Cortex of kidney (tissue), 1 donor: ENCODE measurements around the gene KRTAP2-1.
"Not testable (repeated sequence)": the region's sequence is repeated elsewhere in the genome, so short reads cannot be mapped to it uniquely, and the experiment has no call there.

Experiments used
- DNase-seq: peaks from one replicate; lab custom pipeline; 2025; lab: John Stamatoyannopoulos, UW

The KRTAP2-1 gene

DNA sequence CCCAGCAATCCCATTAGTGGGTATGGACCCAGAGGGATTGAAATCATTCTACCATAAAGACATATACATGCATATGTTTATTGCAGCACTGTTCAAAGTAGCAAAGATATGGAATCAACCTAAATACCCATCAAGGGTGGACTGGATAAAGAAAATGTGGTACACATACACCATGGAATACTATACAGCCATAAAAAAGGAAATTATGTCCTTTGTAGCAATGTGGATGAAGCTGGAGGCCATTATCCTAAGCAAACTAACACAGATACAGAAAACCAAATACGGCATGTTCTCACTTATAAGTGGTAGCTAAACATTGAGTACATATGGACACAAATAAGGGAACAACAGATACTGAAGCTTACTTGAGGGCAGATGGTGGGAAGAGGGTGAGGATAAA is 10.4 kb upstream of the KRTAP2-1 start:
- DNase-seq = no peak

DNA sequence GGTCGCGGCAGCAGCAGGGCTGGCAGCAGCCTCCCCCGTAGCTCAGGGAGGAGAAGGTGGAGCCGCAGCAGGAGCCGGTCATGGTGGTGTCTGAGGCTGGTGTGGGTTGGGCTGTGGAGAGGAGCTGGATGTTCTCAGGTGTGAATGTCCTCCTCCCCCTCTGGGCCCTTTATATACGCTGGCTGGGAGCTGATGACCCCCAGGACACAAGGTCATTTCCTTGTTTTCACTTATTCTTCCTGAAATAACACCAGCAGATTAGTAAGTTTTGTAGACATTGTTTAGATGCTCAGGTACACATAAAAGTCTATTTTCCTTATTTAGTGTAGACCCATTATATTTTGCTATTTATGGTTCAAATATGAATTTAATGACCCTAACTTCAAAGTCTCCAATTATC is 8.0 kb upstream of the KRTAP2-1 start, which contains the start of gene KRTAP2-2:
TSS of gene KRTAP2-2 (minus strand) at position 101 of the 400 bp plus-strand sequence. CDS start at position 82, 19 bp downstream.
- DNase-seq = not testable (repeated sequence)

DNA sequence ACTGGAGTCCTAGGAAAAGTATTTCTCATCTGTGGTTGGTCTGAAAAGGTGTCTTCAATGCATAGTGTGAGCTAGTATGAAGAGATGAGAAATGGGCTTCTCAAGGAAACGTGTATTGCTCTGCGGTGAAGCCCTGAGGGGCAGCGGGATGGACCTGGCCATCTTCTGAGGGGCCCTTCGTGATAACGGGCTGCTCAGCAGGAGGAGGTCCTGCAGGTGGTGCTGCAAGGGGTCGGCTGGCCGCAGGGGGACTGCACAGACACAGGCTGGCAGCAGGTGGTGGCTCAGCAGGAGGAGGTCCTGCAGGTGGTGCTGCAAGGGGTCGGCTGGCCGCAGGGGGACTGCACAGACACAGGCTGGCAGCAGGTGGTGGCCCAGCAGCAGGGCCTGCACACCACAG is 7.4 kb upstream of the KRTAP2-1 start:
- not testable (repeated sequence) for DNase-seq

DNA sequence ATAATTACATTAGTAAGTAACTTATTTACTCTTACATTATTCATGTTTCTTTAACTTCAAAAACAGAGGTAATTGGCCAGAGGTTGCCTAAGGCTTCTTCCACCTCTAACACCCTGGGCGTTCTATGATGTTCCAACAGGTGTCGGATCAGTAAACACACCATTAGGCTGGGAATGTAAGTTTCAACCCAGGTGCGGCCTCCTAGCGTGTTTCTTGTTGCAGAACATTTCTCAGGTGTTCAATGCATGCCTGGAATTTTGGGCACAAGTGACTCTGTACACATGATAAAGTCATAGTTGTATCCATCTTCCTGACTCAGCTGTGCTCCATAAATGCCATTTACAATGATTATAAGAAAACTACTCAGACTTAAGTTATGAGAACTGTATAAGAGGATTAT is 6.9 kb upstream of the KRTAP2-1 start:
- DNase-seq = no peak

DNA sequence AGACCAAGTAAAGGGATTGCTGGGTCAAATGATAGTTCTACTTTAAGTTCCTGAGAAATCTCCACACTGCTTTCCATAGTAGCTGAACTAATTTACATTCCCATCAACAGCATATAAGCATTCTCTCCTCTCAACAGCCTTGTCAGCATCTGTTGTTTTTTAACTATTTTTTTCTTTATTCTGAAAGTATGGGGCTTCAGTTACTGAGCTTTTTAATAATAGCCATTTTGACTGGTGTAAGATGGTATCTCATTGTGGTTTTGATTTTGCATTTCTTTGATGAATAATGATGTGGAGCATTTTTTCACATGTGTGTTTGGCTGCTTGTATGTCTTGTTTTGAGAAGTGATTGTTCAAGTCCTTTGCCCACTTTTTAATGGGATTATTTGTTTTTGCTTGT is 5.5 kb upstream of the KRTAP2-1 start:
- DNase-seq = no peak

DNA sequence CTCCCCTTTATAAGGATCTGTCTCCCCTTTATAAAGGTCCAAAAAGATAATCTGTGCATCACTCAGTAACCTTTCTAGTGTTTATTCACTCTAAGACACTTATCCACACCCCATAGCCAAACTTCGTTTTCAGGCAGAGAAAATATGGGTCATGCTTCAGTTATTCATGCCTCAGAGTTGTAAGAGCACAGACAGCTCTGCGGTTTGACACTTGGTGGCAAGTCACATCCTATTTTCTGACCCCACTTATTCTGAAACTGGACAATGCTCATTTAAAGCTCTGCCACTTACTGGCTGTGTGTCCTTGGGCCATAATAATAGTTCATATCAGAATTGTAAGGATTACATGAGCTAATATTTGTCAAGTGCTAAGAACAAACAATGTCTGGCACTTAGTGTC is 2.0 kb upstream of the KRTAP2-1 start:
- no peak for DNase-seq

DNA sequence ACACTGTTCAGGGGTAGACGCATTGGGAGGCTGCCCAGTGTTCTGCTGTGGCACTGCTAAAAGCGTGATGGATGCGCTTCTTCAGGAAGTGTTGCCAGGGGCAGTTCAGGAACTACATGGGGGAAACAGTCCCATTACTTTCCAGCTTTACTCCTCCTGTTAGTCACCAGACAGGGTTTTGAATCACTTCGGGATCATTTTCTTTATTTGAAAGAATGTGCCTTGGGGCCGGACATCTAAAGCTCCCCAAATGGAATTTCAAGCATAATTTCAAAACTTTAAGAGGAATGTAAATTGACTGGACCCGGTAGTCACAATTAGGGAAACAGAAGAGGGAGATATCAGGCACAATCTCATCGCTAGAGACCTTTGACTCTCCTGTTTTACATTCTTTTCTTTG is 1.3 kb upstream of the KRTAP2-1 start:
- DNase-seq = no peak

DNA sequence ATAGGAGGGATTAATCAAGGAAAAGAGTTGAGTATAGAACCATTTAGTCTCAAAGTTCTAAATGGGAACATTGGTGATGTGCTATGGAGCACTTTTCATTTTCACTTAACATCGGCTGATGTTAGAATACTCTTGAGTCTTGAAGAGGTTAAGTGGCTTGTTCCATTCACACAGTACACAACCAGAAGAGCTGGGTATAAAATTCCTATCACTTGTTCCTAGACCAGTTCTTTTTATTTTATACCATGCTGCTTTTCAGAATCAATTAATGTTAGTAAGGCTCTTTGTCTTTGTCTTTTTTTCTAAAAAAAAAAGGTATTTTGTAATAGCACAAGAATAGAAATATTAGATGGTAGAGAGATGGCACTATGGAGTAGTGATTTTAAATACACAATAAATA is 4.2 kb downstream of the KRTAP2-1 start:
- DNase-seq = no peak

DNA sequence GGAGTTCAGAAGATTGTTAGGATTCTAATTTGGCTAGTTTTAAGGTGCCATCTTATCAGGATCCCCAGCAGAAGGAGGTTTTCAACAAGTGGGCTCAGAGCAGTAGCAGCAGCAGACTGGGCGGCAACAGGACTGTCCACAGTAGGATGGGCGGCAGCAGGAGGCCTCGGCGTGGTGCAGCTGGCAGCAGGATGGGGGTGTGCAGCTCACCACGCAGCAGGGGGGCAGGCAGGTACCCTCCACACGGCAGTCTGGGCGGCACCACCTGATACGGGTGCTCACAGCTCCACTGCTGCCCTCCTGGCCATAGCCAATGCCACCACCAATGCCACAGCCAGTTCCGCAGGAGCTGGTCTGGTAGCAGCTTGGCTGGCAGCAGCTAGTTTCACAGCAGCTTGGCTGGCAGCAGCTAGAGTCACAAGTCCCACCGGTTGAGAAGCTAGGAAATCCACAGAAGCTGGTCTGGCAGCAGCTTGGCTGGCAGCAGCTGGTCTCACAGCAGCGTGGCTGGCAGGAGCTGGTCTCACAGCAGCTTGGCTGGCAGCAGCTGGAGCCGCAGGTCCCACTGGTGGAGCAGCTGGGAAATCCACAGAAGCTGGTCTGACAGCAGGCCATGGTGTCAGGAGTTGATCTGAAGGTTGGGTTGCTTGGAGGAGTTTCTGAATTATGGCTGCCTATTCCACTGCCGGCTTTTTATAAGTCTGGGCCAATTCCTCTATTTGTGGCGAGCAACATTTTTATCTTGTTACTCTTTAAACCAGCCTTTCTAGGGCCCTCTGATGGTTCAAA is 6.1 kb downstream of the KRTAP2-1 start, which contains the start of gene KRTAP1-1:
TSS of gene KRTAP1-1 (minus strand) at position 668 of the 789 bp plus-strand sequence. CDS start at position 615, 53 bp downstream.
- DNase-seq = not testable (repeated sequence)

DNA sequence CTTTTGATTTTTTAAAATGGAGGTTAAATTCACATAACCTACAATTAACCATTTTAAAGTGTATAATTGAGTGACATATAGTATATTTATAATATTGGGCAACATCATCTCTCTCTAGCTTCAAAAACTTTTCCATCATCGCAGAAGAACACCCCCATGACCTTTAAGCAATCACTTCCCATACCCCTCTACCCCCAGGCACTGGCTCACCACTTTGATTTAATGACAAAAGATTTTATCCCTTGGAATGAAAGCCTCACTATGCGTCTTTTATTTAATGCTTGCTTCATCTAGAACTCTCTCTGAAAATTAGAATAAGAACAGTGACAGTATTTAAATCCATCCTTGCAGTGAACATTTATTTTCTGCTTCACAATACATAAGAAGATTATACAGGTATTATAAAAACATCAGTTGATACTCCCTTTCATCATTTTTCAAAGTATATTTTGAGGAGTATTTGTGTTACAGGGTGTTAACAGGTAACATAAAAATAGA is 9.2 kb downstream of the KRTAP2-1 start:
- DNase-seq = no peak

DNA sequence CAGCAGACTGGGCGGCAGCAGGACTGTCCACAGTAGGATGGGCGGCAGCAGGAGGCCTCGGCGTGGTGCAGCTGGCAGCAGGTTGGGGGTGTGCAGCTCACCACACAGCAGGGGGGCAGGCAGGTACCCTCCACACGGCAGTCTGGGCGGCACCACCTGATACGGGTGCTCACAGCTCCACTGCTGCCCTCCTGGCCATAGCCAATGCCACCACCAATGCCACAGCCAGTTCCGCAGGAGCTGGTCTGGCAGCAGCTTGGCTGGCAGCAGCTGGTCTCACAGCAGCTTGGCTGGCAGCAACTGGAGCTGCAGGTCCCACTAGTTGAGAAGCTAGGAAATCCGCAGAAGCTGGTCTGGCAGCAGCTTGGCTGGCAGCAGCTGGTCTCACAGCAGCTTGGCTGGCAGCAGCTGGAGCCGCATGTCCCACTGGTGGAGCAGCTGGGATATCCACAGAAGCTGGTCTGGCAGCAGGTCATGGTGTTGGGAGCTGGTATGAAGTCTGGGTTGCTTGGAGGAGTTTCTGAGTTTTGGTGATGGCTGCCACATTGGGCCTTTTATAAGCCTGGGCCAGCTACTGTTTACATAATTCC is 12.7 kb downstream of the KRTAP2-1 start, which contains the start of gene KRTAP1-3:
TSS of gene KRTAP1-3 (minus strand) at position 529 of the 590 bp plus-strand sequence. CDS start at position 476, 53 bp downstream.
- not testable (repeated sequence) for DNase-seq

DNA sequence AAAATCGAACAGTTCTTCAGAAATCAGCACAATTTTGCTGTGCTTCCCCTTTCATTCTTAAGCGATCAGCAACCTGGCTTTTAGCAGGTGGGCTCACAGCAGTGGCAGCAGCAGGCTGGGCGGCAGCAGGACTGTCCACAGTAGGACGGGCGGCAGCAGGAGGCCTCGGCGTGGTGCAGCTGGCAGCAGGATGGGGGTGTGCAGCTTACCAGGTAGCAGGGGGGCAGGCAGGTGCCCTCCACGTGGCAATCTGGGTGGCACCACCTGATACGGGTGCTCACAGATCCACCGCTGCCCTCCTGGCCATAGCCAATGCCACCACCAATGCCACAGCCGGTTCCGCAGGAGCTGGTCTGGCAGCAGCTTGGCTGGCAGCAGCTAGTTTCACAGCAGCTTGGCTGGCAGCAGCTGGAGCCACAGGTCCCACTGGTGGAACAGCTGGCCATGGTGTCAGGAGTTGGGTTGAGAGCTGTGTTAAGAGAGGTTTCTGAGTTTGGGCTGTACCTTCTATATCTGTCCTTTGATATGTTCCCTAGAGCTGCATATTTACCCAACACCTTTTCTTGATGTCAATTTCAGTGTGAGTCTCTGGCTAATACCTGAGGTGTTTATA is 17.4 kb downstream of the KRTAP2-1 start, which contains the start of gene KRTAP1-4:
TSS of gene KRTAP1-4 (minus strand) at position 563 of the 613 bp plus-strand sequence. CDS start at position 446, 117 bp downstream.
- no peak for DNase-seq

DNA sequence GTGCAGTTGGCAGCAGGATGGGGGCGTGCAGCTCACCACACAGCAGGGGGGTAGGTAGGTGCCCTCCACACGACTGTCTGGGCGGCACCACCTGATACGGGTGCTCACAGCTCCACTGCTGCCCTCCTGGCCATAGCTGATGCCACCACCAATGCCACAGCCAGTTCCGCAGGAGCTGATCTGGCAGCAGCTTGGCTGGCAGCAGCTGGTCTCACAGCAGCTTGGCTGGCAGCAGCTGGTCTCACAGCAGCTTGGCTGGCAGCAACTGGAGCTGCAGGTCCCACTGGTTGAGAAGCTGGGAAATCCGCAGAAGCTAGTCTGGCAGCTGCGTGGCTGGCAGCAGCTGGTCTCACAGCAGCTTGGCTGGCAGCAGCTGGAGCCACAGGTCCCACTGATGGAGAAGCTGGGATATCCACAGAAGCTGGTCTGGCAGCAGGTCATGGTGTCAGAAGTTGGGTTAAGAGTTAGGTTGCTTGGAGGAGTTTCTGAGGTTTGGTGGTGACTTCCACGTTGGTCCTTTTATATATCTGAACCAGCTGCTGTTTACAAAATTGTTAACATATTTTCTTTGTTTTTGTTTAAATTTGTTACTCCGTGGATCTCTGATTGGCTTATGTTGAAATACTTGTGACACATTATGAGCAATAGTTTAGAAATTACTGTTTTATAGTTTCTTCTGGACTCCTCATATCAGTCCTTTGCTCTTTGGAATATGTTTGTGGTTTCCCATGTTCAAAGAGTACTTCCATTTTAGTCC is 20.2 kb downstream of the KRTAP2-1 start, which contains the start of gene KRTAP1-5:
TSS of gene KRTAP1-5 (minus strand) at position 494 of the 757 bp plus-strand sequence. CDS start at position 441, 53 bp downstream.
- no peak for DNase-seq

DNA sequence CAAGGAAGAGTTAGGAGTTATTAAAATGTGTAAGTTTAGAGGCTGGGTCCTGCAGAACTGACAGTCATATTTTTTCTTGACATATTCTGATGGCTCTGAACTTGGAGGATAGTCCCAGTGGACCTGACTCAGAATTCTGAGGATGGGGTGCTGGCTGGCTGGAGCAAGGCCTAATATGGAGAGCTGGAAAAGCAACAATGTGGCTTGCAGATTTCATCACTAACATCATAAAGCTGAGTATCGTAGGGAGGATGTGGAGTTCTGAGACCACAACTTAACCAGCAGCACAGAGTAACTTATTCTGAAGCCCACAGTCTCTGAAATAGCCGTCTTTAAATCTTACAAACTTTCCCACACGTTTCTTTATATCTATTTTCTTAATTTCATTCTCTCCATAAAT is 22.4 kb downstream of the KRTAP2-1 start:
- no peak for DNase-seq

DNA sequence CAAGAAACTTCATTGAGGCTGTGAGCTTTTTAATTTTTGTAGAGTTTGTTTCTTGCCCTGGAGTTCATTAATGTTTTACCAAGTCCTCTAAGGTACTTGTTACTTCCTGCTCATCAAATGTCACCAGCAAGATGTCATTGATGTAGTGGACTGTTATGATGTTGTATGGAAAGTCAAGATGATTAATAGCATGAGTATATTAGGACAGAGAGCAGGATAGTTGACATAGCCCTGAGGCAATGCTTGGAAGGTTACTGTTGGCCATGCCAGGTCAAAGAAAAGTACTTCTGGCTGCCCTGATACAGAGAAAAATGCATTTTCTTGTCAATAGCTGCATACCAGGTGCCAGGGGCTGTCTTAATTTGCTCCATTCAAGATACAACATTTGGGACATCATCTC is 26.8 kb downstream of the KRTAP2-1 start:
- DNase-seq = no peak

DNA sequence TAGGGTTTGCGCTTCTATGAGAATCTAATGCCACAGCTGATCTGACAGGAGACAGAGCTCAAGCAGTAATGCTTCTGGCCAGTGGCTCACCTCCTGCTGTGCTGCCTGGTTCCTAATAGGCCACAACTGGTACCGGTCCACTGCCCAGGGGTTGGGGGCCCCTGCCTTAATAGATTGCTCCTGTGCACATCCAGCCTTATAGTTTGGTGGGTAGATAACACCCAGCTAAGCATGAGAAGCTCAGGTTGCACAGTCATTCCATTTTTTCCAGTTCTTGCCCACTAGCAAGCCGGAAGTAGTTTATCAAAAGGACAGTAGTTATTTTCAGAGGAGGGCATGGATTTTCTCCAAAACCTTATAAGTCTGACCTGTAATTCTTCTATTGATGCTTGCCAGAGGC is 27.7 kb downstream of the KRTAP2-1 start:
- DNase-seq = no peak

DNA sequence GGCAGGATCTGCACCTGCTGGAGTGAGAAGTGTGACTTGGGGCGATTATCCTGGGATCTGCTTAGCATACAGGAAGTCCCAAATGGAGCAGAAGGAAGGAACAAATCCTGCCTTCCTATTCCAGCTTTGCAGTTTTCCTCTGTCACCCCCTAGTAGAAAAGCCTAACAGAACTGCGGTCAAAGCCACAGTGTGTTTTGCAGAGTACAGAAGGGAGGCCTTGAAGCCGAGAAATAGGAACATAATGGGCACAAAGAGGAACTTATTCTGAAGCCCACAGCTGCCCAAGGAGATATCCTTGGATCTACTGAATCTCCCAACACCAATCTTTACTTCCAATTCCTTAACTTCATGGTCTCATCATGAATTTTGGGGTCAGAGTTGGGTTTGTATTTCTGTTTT is 28.6 kb downstream of the KRTAP2-1 start:
- no peak for DNase-seq

DNA sequence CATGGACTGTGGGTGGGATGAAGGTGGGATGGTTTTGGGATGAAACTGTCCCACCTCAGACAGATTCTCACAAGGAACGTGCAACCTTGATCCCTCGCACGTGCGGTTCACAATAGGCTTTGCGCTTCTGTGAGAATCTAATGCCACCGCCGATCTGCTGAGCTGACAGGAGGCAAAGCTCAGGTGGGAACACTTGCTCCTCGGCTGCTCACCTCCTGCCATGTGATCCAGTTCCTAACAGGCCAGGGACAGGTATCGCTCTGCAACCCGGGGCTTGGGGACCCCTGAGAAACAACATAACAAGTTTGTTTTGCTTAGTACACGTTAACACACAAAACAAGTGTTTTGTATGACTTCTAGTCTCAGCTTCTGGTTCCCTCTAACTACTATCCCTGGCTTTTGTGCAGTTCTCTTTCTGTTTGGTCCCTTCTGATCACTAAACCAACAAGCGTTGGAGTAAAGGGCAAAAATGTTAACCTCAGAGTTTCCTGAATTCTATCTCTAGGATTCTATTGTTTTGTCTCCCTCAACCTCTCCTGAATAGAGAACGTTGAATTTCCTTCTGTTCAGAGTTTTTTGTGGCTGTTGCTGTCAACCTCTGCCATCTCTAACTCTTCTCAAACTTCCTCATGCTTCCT is 30.4 kb downstream of the KRTAP2-1 start:
- DNase-seq = no peak

DNA sequence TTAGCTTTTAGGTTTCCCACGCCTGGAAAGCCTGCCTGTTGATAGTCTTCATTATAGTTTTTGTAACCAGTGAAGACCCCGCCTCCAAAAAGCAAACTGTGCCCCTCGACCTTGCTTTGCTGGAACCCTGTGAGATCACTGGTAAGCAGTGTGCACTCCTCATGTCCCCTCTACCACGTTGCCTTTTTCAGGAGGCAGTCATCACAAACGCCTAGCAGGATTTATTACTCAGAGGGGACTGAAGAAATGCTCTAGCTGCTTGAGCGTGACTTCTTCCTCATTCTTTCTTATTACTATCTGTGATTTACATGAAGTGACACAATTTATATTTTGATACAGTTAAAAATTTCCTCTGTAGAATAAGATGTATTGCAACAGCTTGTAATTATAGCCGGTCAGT is 31.7 kb downstream of the KRTAP2-1 start:
- DNase-seq = no peak

DNA sequence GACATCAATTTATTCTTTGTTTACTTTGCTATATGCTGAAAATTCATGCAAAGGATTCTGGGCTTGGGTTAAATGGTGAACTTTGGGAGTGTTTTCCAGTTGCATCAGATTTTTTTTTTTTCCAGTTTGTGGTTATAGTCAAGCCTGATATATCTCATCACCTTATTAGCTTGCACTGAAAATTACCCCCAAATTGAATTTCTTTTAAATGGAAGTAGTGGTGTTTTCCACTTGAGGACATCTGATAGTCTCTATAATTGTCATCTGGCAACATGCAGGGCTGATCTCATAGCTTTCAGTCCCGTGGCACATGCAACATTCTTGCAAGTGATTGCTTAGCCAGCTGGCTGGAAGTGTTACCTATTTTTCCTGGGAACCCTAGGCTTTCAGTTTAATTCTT is 33.5 kb downstream of the KRTAP2-1 start:
- no peak for DNase-seq

DNA sequence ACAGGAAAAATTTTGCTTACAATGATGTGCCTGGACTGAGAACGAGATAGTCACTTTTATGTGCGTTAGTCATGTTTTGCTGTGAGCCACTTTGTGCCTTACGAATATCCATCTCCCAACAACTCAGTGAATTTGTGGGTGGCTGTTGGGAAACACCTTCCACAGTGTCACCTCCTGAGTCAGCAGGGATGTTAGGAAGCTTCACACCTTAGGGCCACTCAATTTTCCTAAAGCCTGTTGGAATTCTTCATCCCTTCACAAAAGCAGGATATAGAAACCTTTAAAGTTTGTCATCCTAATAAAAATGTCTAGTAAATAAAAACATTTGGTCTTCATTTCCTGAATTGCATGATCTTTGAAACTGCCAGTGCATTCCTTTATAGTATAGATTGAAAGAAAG is 33.9 kb downstream of the KRTAP2-1 start:
- no peak for DNase-seq
